Measurements from ENCODE around the gene PTPN14. TPM values are rescaled to one million over a fixed set of nuclear protein-coding genes. Genes with fewer than 3 reads are reported as not detected.

PTPN14 gene
- total RNA-seq, 2 experiments from 2014 or later, result 0.92 to 1.3 TPM

GRCh38 chr1:214378492-214378891, 172.9 kb downstream of the PTPN14 start:
- H3K27me3 Mint-ChIP-seq, result no peaks in the 10 kb centered on the region
- H3K4me3 Mint-ChIP-seq, result no peak overlapping the region
- no peak for DNase-seq
- H3K27ac Mint-ChIP-seq, result no peak overlapping the region
- no peaks in the 10 kb centered on the region for H3K36me3 Mint-ChIP-seq
- H3K9me3 Mint-ChIP-seq, result no peaks in the 10 kb centered on the region
- no peaks in the 10 kb centered on the region for H3K4me1 Mint-ChIP-seq

GRCh38 chr1:214377886-214378285, 173.5 kb downstream of the PTPN14 start:
- Mint-ChIP-seq H3K9me3 (no peaks in the 10 kb centered on the region), H3K27me3 (no peaks in the 10 kb centered on the region), H3K4me1 (no peaks in the 10 kb centered on the region), H3K4me3 (no peak overlapping the region), H3K27ac (no peak overlapping the region), H3K36me3 (no peaks in the 10 kb centered on the region)
- no peak for DNase-seq

GRCh38 chr1:214377485-214377884, 173.9 kb downstream of the PTPN14 start:
- no peaks in the 10 kb centered on the region for H3K9me3 Mint-ChIP-seq
- no peaks in the 10 kb centered on the region for H3K36me3 Mint-ChIP-seq
- H3K4me1 Mint-ChIP-seq, result no peaks in the 10 kb centered on the region
- no peak for DNase-seq
- H3K4me3 Mint-ChIP-seq, result no peak overlapping the region
- no peaks in the 10 kb centered on the region for H3K27me3 Mint-ChIP-seq
- no peak overlapping the region for H3K27ac Mint-ChIP-seq

GRCh38 chr1:214372092-214372491, 179.3 kb downstream of the PTPN14 start:
- no peak for DNase-seq
- Mint-ChIP-seq H3K4me3 (no peak overlapping the region), H3K27ac (no peak overlapping the region), H3K4me1 (no peaks in the 10 kb centered on the region), H3K27me3 (peaks cover 13% of the 10 kb centered on the region), H3K9me3 (no peaks in the 10 kb centered on the region), H3K36me3 (no peaks in the 10 kb centered on the region)

- Mint-ChIP-seq H3K27ac (no peak overlapping the region), H3K27me3 (peaks cover 20% of the 10 kb centered on the region), H3K4me3 (no peak overlapping the region), H3K9me3 (no peaks in the 10 kb centered on the region), H3K36me3 (no peaks in the 10 kb centered on the region), H3K4me1 (no peaks in the 10 kb centered on the region)
- DNase-seq, result no peak
These were observed 180.8 kb downstream of the PTPN14 start for GRCh38 chr1:214370615-214371014.

- no peaks in the 10 kb centered on the region for H3K4me1 Mint-ChIP-seq
- H3K36me3 Mint-ChIP-seq, result no peaks in the 10 kb centered on the region
- H3K27ac Mint-ChIP-seq, result no peak overlapping the region
- H3K9me3 Mint-ChIP-seq, result no peaks in the 10 kb centered on the region
- H3K4me3 Mint-ChIP-seq, result no peak overlapping the region
- peaks cover 22% of the 10 kb centered on the region for H3K27me3 Mint-ChIP-seq
- no peak for DNase-seq
These were observed 182.0 kb downstream of the PTPN14 start for GRCh38 chr1:214369364-214369763.

GRCh38 chr1:214367841-214368240, 183.6 kb downstream of the PTPN14 start:
- Mint-ChIP-seq H3K9me3 (no peaks in the 10 kb centered on the region), H3K27me3 (peaks cover 35% of the 10 kb centered on the region), H3K4me1 (no peaks in the 10 kb centered on the region), H3K27ac (no peak overlapping the region), H3K4me3 (no peak overlapping the region), H3K36me3 (no peaks in the 10 kb centered on the region)
- no peak for DNase-seq

- H3K27me3 Mint-ChIP-seq, result peaks cover 34% of the 10 kb centered on the region
- no peak overlapping the region for H3K27ac Mint-ChIP-seq
- no peak for DNase-seq
- no peaks in the 10 kb centered on the region for H3K9me3 Mint-ChIP-seq
- no peaks in the 10 kb centered on the region for H3K4me1 Mint-ChIP-seq
- no peaks in the 10 kb centered on the region for H3K36me3 Mint-ChIP-seq
- H3K4me3 Mint-ChIP-seq, result no peak overlapping the region
These were observed 186.6 kb downstream of the PTPN14 start for GRCh38 chr1:214364786-214365295.

GRCh38 chr1:214364386-214364785, 187.0 kb downstream of the PTPN14 start:
- Mint-ChIP-seq H3K36me3 (no peaks in the 10 kb centered on the region), H3K27me3 (peaks cover 34% of the 10 kb centered on the region)

GRCh38 chr1:214363386-214363785, 188.0 kb downstream of the PTPN14 start:
- Mint-ChIP-seq H3K9me3 (no peaks in the 10 kb centered on the region), H3K4me3 (no peak overlapping the region), H3K4me1 (no peaks in the 10 kb centered on the region), H3K27me3 (peaks cover 34% of the 10 kb centered on the region), H3K36me3 (no peaks in the 10 kb centered on the region), H3K27ac (no peak overlapping the region)
- DNase-seq, result no peak

More at GRCh38 chr1:214364386-214364785, 187.0 kb downstream of the PTPN14 start:
- H3K4me3 Mint-ChIP-seq, result no peak overlapping the region
- no peak for DNase-seq
- H3K27ac Mint-ChIP-seq, result no peak overlapping the region
- no peaks in the 10 kb centered on the region for H3K9me3 Mint-ChIP-seq
- no peaks in the 10 kb centered on the region for H3K4me1 Mint-ChIP-seq

GRCh38 chr1:214362188-214362882, 189.1 kb downstream of the PTPN14 start:
- no peaks in the 10 kb centered on the region for H3K4me1 Mint-ChIP-seq
- no peak overlapping the region for H3K27ac Mint-ChIP-seq
- H3K36me3 Mint-ChIP-seq, result no peaks in the 10 kb centered on the region
- H3K9me3 Mint-ChIP-seq, result no peaks in the 10 kb centered on the region
- H3K4me3 Mint-ChIP-seq, result no peak overlapping the region
- H3K27me3 Mint-ChIP-seq, result peaks cover 31% of the 10 kb centered on the region
- no peak for DNase-seq

- DNase-seq, result no peak
- Mint-ChIP-seq H3K36me3 (no peaks in the 10 kb centered on the region), H3K9me3 (no peaks in the 10 kb centered on the region), H3K27ac (no peak overlapping the region), H3K4me1 (no peaks in the 10 kb centered on the region), H3K27me3 (peaks cover 27% of the 10 kb centered on the region), H3K4me3 (no peak overlapping the region)
These were observed 189.8 kb downstream of the PTPN14 start for GRCh38 chr1:214361636-214362035.

- no peaks in the 10 kb centered on the region for H3K36me3 Mint-ChIP-seq
- no peak overlapping the region for H3K27ac Mint-ChIP-seq
- H3K9me3 Mint-ChIP-seq, result no peaks in the 10 kb centered on the region
These were observed 190.8 kb downstream of the PTPN14 start for GRCh38 chr1:214360525-214361164.

GRCh38 chr1:214360116-214360515, 191.3 kb downstream of the PTPN14 start:
- Mint-ChIP-seq H3K4me3 (no peak overlapping the region), H3K9me3 (no peaks in the 10 kb centered on the region), H3K27ac (no peak overlapping the region), H3K27me3 (peaks cover 22% of the 10 kb centered on the region), H3K4me1 (no peaks in the 10 kb centered on the region), H3K36me3 (no peaks in the 10 kb centered on the region)
- no peak for DNase-seq

More at GRCh38 chr1:214360525-214361164, 190.8 kb downstream of the PTPN14 start:
- Mint-ChIP-seq H3K4me1 (no peaks in the 10 kb centered on the region), H3K27me3 (peaks cover 22% of the 10 kb centered on the region), H3K4me3 (no peak overlapping the region)
- DNase-seq, result no peak

GRCh38 chr1:214354440-214355148, 196.8 kb downstream of the PTPN14 start:
- Mint-ChIP-seq H3K36me3 (no peaks in the 10 kb centered on the region), H3K9me3 (no peaks in the 10 kb centered on the region), H3K4me3 (no peak overlapping the region), H3K4me1 (no peaks in the 10 kb centered on the region), H3K27ac (no peak overlapping the region), H3K27me3 (no peaks in the 10 kb centered on the region)
- DNase-seq, result no peak
